Skin of body (tissue), 3 donors: Measurements from ENCODE around the gene ANKRD18A. TPM values are rescaled to one million over a fixed set of nuclear protein-coding genes. Genes with fewer than 3 reads are reported as not detected.
"Not testable (repeated sequence)": the region's sequence is repeated elsewhere in the genome, so short reads cannot be mapped to it uniquely, and the experiment has no call there.

Experiments used
- DNase-seq: peaks from one replicate; lab custom pipeline; 2025; lab: John Stamatoyannopoulos, UW
- small RNA-seq: library from RNA; depleted of rRNA; stranded (forward); fragments of <200 nt; gene quantifications from one replicate; pipeline ENCODE3, GENCODE V24; 2014; ENCODE audit warnings: low replicate concordance
- total RNA-seq: library from RNA; depleted of rRNA; stranded (reverse); fragments of >200 nt; gene quantifications from one replicate; pipeline ENCODE4 v1.2.3, GENCODE V29; 2014

ANKRD18A gene
- total RNA-seq, 1 donor from 2014 or later: 2.8 TPM

GRCh38 chr9:38546497-38547163 lies 73.8 kb downstream of the ANKRD18A start:
- not testable (repeated sequence) for DNase-seq

- not testable (repeated sequence) for DNase-seq
These were observed 79.9 kb downstream of the ANKRD18A start for GRCh38 chr9:38540535-38540934.

- no peak for DNase-seq
These were observed 91.1 kb downstream of the ANKRD18A start for GRCh38 chr9:38529317-38529716.

GRCh38 chr9:38527503-38527902 lies 92.9 kb downstream of the ANKRD18A start:
- DNase-seq: no peak

- DNase-seq: no peak
These were observed 93.8 kb downstream of the ANKRD18A start for GRCh38 chr9:38526591-38526990.

- DNase-seq: no peak
These were observed 97.3 kb downstream of the ANKRD18A start for GRCh38 chr9:38523121-38523520.

- DNase-seq: no peak
These were observed 98.6 kb downstream of the ANKRD18A start for GRCh38 chr9:38521762-38522161.

Small RNAs within 50 kb of the gene (small RNA-seq; reads per million reads assigned to genes)
- gene AL390726.1 (not detected), gene AL390726.2 (not detected), gene AL390726.3 (not detected), gene AL390726.4 (not detected), gene AL390726.5 (not detected)

Other genes with a start within 250 kb of the ANKRD18A start
- gene ALDH1B1, start 227.9 kb downstream of the ANKRD18A start, total RNA-seq: 9.3 TPM
- 0.79 TPM for gene IGFBPL1, start 196.1 kb downstream of the ANKRD18A start, total RNA-seq
- gene FAM240B, start 99.5 kb upstream of the ANKRD18A start, total RNA-seq: not detected